Measurements from ENCODE around the gene CRYL1.

The CRYL1 gene

DNA sequence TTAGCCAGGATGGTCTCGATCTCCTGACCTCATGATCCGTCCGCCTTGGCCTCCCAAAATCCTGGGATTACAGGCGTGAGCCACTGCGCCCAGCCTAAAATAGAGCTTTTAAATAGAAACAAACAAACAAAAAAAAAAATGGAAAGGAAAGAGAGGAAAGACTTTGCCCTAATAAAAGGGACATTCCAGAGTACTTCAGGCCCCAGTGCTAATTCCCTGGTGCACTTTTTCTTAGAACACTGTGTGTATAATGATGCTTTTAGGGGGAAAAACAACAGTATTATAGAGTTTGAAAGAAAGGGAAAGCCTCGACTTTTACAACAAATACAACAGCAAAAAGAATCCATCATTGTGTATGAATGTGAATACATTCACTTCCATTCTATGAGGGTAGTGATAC is 104.7 kb downstream of the CRYL1 start:
- no peak for DNase-seq (ENCODE audit: low spot score)

GRCh38 chr13:20418953-20419352 is 106.7 kb downstream of the CRYL1 start:
- no peak for DNase-seq (ENCODE audit: low spot score)

GRCh38 chr13:20416223-20416745 is 109.4 kb downstream of the CRYL1 start:
- DNase-seq (ENCODE audit: low spot score) = no peak

- no peak for DNase-seq (ENCODE audit: low spot score)
Measured at GRCh38 chr13:20415694-20416107, 110.0 kb downstream of the CRYL1 start.

- no peak for DNase-seq (ENCODE audit: low spot score)
Measured at GRCh38 chr13:20415306-20415679, 110.4 kb downstream of the CRYL1 start.

- DNase-seq (ENCODE audit: low spot score) = no peak
Measured at GRCh38 chr13:20414546-20415305, 110.9 kb downstream of the CRYL1 start.

- DNase-seq (ENCODE audit: low spot score) = no peak
Measured at GRCh38 chr13:20412691-20413355, 112.8 kb downstream of the CRYL1 start.

- no peak for DNase-seq (ENCODE audit: low spot score)
Measured at GRCh38 chr13:20411638-20412342, 113.9 kb downstream of the CRYL1 start.

GRCh38 chr13:20410726-20411125 is 114.9 kb downstream of the CRYL1 start:
- DNase-seq (ENCODE audit: low spot score) = no peak

DNA sequence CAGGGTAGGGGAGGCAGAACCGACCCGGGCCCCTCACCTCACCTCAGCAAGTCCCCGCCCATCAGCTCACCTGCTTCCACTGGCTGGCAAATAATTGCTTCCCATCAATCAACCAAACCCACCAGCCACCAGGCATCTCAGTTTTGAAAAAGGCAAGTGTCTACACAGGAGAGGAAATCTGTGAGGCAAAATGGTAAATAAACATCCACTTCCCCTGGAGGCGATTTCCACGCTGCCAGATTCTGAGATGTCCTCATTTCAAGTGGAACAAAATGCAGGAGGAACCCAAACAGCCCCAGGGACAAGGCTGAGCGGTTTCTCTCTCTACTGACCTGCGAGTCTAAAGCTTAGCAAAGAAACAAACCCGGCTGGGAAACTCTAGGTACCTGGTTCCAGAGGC is 117.5 kb downstream of the CRYL1 start:
- DNase-seq (ENCODE audit: low spot score) = no peak

- DNase-seq (ENCODE audit: low spot score) = no peak
Measured at GRCh38 chr13:20407759-20408158, 117.9 kb downstream of the CRYL1 start.

- DNase-seq (ENCODE audit: low spot score) = no peak
Measured at GRCh38 chr13:20405691-20406090, 120.0 kb downstream of the CRYL1 start.

DNA sequence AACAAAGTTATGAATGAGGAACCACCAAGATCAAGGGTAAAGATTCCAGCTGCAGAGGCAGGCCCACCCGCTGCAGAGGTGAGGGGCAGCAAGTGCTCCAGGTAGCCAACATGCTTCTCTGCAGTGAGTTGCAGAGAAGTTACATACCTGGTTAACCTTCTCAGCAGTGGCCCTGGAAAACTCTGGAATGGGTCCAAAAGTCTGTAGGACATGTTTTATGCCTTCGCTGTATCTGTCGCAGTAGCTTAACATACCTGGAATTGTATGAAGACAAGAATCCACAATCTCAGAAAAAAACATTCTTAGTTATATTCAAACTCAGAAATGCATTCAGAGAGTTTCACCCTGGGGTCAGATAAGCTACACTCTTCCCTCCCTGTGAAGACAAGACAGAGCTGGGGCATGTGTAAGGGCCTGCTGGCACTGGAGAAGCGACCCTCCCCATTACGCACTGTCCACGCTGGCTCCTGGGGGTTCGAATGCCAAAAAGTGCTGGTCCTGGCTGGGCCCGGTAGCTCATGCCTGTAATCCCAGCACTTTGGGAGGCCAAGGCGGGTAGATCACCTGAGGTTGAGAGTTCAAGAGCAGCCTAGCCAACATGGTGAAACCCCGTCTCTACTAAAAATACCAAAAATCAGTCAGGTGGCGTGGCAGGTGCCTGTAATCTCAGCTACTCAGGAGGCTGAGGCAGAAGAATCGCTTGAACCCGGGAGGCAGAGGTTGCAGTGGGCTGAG is 121.0 kb downstream of the CRYL1 start:
- DNase-seq (ENCODE audit: low spot score) = no peak

GRCh38 chr13:20403826-20404225 is 121.8 kb downstream of the CRYL1 start:
- DNase-seq (ENCODE audit: low spot score) = no peak

GRCh38 chr13:20402881-20403280 is 122.8 kb downstream of the CRYL1 start:
- no peak for DNase-seq (ENCODE audit: low spot score)

GRCh38 chr13:20401931-20402856 is 123.5 kb downstream of the CRYL1 start:
- DNase-seq (ENCODE audit: low spot score) = no peak

DNA sequence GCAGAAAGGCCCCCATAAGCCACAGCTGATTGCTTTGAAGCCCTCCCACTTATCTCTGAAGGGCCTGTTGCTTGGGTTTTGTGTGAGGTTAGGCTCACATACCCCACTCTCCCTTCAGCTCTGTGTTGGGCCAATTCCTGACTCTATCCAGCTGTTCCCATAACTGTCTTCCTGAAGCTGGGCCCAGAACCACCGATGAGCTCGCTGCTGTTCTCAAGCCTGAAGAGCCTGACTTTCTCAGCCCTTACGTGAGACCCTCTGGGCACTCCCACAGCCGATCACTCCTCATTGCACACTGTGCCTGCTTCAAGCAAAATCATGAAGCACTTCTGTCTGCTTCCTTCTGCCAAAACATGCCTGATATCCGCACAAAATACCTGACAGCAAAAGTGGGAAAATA is 124.1 kb downstream of the CRYL1 start:
- no peak for DNase-seq (ENCODE audit: low spot score)

DNA sequence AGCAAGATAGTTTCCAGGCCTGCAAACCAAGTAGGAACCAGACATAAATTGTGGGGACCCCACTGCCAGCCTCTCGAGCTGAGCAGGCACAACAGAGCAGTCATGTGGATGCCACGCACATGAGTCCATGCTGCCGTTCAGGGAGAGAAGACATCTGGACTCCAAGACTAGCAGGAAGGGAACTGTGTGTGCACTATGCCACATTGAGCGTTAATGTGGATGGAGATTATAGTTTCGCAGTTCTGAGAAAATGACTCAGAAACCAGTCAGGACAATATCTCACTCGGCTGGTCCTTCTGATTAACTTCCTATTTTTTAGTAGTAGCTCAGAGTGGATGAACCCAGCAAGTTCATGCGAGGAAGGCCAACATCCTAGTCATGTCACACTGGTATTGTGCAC is 124.9 kb downstream of the CRYL1 start:
- DNase-seq (ENCODE audit: low spot score) = no peak

DNA sequence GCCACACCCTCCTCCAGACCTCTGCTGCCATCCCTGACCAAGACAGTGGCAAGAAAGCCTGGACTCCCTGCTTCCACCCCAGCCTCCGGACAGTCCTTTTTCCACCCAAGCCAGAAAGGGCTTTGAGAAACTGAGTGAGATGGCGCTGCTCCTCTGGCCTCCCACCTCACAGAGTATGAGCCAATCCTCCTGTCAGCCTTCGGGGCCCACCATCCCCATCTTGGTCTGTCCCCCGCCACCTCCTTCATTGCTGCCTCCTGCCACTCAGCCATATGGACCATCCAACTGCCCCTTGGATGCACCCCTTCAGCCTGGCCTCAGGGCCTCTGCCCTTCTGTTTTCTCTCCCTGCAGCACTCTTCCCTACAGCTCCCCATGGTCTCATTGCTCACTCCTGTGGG is 125.7 kb downstream of the CRYL1 start:
- DNase-seq (ENCODE audit: low spot score) = no peak

DNA sequence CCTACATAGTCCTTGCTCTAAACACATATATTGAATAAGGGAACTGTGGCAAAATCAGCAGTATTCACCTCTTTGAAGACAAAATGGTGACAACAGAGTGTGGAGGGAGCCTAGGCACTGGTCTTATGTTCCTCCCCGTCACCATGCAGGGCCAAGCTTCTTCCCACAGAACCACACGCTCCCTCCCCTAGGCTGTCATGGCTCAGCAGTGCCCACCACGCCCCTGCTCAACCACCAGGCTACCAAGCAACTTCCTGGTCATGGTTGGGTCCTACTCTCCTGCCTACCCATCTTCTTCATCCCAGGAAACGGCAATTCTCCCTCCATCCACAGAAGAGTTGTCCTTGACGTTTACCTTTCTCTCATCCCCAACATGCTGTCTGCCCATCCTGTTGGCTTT is 126.1 kb downstream of the CRYL1 start:
- no peak for DNase-seq (ENCODE audit: low spot score)

- no peak for DNase-seq (ENCODE audit: low spot score)
Measured at GRCh38 chr13:20398459-20398858, 127.2 kb downstream of the CRYL1 start.
